GM12878 (cell line): Measurements from ENCODE around the gene TMEM239. TPM values are rescaled to one million over a fixed set of nuclear protein-coding genes. Genes with fewer than 3 reads are reported as not detected.
"Not testable (repeated sequence)": the region's sequence is repeated elsewhere in the genome, so short reads cannot be mapped to it uniquely, and the experiment has no call there.

ENCODE experiments used
- ATAC-seq: fragments of 200-7000 bp; cut with Tn5 transposase; 3 replicates; pipeline ENCODE4 v1.9.1; 2020; ENCODE audit warnings: mild to moderate bottlenecking, moderate library complexity
- BruUV-seq: library from RNA; stranded (reverse); fragments of 400-500 nt; replicated peaks from 2 replicates; lab custom pipeline; 2021; lab: Mats Ljungman, UMichigan
- CTCF ChIA-PET: fragments of 300-600 bp; sonication (Branson Sonifier 250); formaldehyde crosslinking; extraction: SDS; loops from one replicate; lab custom pipeline; 2021; ENCODE audit warnings: inconsistent platforms; lab: Yijun Ruan, JAX
- POLR2A ChIA-PET: fragments of 350-600 bp; formaldehyde crosslinking; extraction: SDS; loops from one replicate; lab custom pipeline; 2021; ENCODE audit warnings: inconsistent platforms; lab: Charles Lee
- RAD21 ChIA-PET: fragments of 300-600 bp; sonication (Branson Sonifier 250); formaldehyde crosslinking; loops from one replicate; lab custom pipeline; 2023; ENCODE audit warnings: antibody characterized with exemption; ENCODE audit not compliant: unreplicated experiment; lab: Charles Lee
- SMC1A ChIA-PET: fragments of 300-600 bp; sonication (Branson Sonifier 250); formaldehyde crosslinking; loops from one replicate; lab custom pipeline; 2023; ENCODE audit not compliant: unreplicated experiment, uncharacterized antibody; lab: Charles Lee
- DNase-seq: peaks from one replicate; pipeline ENCODE4 v3.0.0-alpha.2; 2011; ENCODE audit warnings: low read depth, low spot score
- FAIRE-seq: peaks from 3 replicates; lab custom pipeline; 2011; peaks lifted over from hg19 to GRCh38; lab: Jason Lieb, UNC
- H2AFZ ChIP-seq: 2 replicates; pipeline ENCODE4 v1.6.0; 2011; ENCODE audit warnings: low read depth, low read length, control low read depth; ENCODE audit not compliant: control insufficient read depth
- H3K27ac ChIP-seq: 2 replicates; pipeline ENCODE4 v1.5.1; 2011; ENCODE audit warnings: control low read depth; ENCODE audit not compliant: control insufficient read depth, insufficient read depth
- H3K27me3 ChIP-seq, 2 experiments: replicated peaks in 1 of 2; 2 replicates each; pipeline versions ENCODE4 v1.6.0 to v1.6.1; 2011; ENCODE audit warnings: low read length in 1 of 2; ENCODE audit not compliant: control insufficient read depth in 2 of 2, insufficient read depth in 2 of 2
- H3K36me3 ChIP-seq, 2 experiments: 2 replicates each; pipeline ENCODE4 v1.5.1; 2011; ENCODE audit warnings: low read length in 1 of 2; ENCODE audit not compliant: control insufficient read depth in 2 of 2, insufficient read depth in 2 of 2
- H3K4me1 ChIP-seq: 2 replicates; pipeline ENCODE4 v1.6.1; 2011; ENCODE audit warnings: mild to moderate bottlenecking, low read length, moderate library complexity, mixed read lengths; ENCODE audit not compliant: control insufficient read depth, insufficient read depth
- H3K4me2 ChIP-seq: 2 replicates; pipeline ENCODE4 v1.6.0; 2011; ENCODE audit warnings: control low read depth; ENCODE audit not compliant: control insufficient read depth, insufficient read depth
- H3K4me3 ChIP-seq: fragments of 200-600 bp; sonication (generic); 2 replicates; pipeline ENCODE4 v1.5.1; 2016
- H3K79me2 ChIP-seq: 2 replicates; pipeline ENCODE4 v1.6.0; 2011; ENCODE audit warnings: low read length; ENCODE audit not compliant: control insufficient read depth, insufficient read depth
- H3K9ac ChIP-seq: 2 replicates; pipeline ENCODE4 v1.8.0; 2011; ENCODE audit warnings: low read length, control low read depth, mixed read lengths; ENCODE audit not compliant: control insufficient read depth, insufficient read depth
- H3K9me3 ChIP-seq: replicated peaks from 3 replicates; pipeline ENCODE4 v1.5.1; 2011; ENCODE audit warnings: mild to moderate bottlenecking, low read length; ENCODE audit not compliant: control insufficient read depth, insufficient read depth
- H4K20me1 ChIP-seq: 2 replicates; pipeline ENCODE4 v1.6.0; 2011; ENCODE audit not compliant: control insufficient read depth, insufficient read depth
- CHD2 ChIP-seq: IDR thresholded peaks from 2 replicates; pipeline ENCODE4 v1.6.1; 2011; ENCODE audit warnings: low read depth, low read length, improper control_type of control experiment, borderline replicate concordance
- DPF2 ChIP-seq: fragments of 450-650 bp; IDR thresholded peaks from 2 replicates; pipeline ENCODE4 v1.6.1; 2017; ENCODE audit warnings: mild to moderate bottlenecking
- HDGF ChIP-seq: fragments of 450-650 bp; IDR thresholded peaks from 2 replicates; pipeline ENCODE4 v1.6.1; 2016; ENCODE audit warnings: antibody characterized with exemption
- JUNB ChIP-seq: IDR thresholded peaks from 2 replicates; pipeline ENCODE4 v1.6.1; 2016; ENCODE audit warnings: antibody characterized with exemption, mild to moderate bottlenecking
- MYC ChIP-seq: IDR thresholded peaks from 2 replicates; pipeline ENCODE4 v1.6.1; 2011; ENCODE audit warnings: mild to moderate bottlenecking, low read length, moderate library complexity, inconsistent platforms; ENCODE audit not compliant: insufficient read depth, insufficient replicate concordance, insufficient read length, severe bottlenecking
- NKRF ChIP-seq: fragments of 450-650 bp; conservative IDR thresholded peaks from 2 replicates; pipeline ENCODE4 v1.6.1; 2017; ENCODE audit warnings: mild to moderate bottlenecking, moderate library complexity
- PKNOX1 ChIP-seq: fragments of 450-650 bp; IDR thresholded peaks from 2 replicates; pipeline ENCODE4 v1.6.1; 2016; ENCODE audit warnings: mild to moderate bottlenecking
- RELA ChIP-seq: fragments of 450-650 bp; IDR thresholded peaks from 2 replicates; pipeline ENCODE4 v1.8.0; 2014; ENCODE audit warnings: borderline replicate concordance; ENCODE audit not compliant: partially characterized antibody
- REST ChIP-seq: IDR thresholded peaks from 2 replicates; pipeline ENCODE4 v1.6.1; 2012; ENCODE audit warnings: mild to moderate bottlenecking, low read depth, low read length
- SIN3A ChIP-seq: IDR thresholded peaks from 2 replicates; pipeline ENCODE4 v1.6.1; 2012; ENCODE audit warnings: low read depth, low read length, improper control_type of control experiment
- STAT1 ChIP-seq: fragments of 450-650 bp; conservative IDR thresholded peaks from 2 replicates; pipeline ENCODE4 v1.6.1; 2014; ENCODE audit warnings: antibody characterized with exemption, mild to moderate bottlenecking
- STAT3 ChIP-seq: IDR thresholded peaks from 2 replicates; pipeline ENCODE4 v1.6.1; 2011; ENCODE audit warnings: low read depth, low read length, improper control_type of control experiment
- TAF1 ChIP-seq: IDR thresholded peaks from 2 replicates; pipeline ENCODE4 v1.6.1; 2011; ENCODE audit warnings: mild to moderate bottlenecking, low read depth, low read length, borderline replicate concordance
- WGBS: methylation state at CpG from one replicate; pipeline ENCODE4 v1.1.6; 2016; ENCODE audit warnings: low lambda C conversion rate; ENCODE audit not compliant: insufficient replicate concordance, insufficient coverage; ENCODE audit errors: missing lambda C conversion rate; 5-methylcytosine and 5-hydroxymethylcytosine counted together
- in situ Hi-C: fragments of 300-500 bp; cut with MboI; formaldehyde crosslinking; loops from 9 replicates; pipeline ENCODE4 v1.14.3; 2018; ENCODE audit warnings: mixed read lengths
- intact Hi-C: fragments of 100-400 bp; cut with micrococcal nuclease; formaldehyde crosslinking; loops from one replicate; pipeline ENCODE4 v1.14.2; 2022; ENCODE audit not compliant: unreplicated experiment
- polyA plus RNA-seq, 11 experiments: library from polyadenylated mRNA; depleted of rRNA in 4 of 11; unstranded in 6 of 11; stranded (reverse) in 5 of 11; fragments of >200 nt; fragmentation: Nextera tagmentation in 4 of 11; fragmentation: Illumina TruSeq in 1 of 11; extraction: Ambion mirVana in 4 of 11; extraction: Trizol in 1 of 11; gene quantifications; 1 replicate in 1 of 11; 2 replicates in 10 of 11; pipeline versions ENCODE4 v1.2.1 to v1.2.3, GENCODE V29; 2011 to 2016; ENCODE audit warnings: inconsistent platforms in 2 of 11, missing spikeins in 2 of 11, low read depth in 1 of 11
- total RNA-seq, 4 experiments: library from RNA; depleted of rRNA in 3 of 4; stranded (reverse); fragments of >200 nt in 3 of 4; fragmentation: Illumina TruSeq in 1 of 4; extraction: Trizol in 1 of 4; gene quantifications; 2 replicates each; pipeline versions ENCODE4 v1.2.1 to v1.2.3, GENCODE V29; 2013 to 2021

Gene TMEM239
- total and polyA plus RNA-seq, 10 of the 15 experiments (the other 5 are each of a cell fraction or from before 2014, with no cell fraction given) = not detected

GRCh38 chr20:2829376-2829775 lies 13.2 kb downstream of the TMEM239 start:
- no peak overlapping the region for H3K4me2 ChIP-seq
- no peaks in the 10 kb centered on the region for H3K79me2 ChIP-seq
- ChIA-PET POLR2A (no interaction called here), RAD21 (no interaction called here), SMC1A (no interaction called here), CTCF (no interaction called here)
- in situ Hi-C loops (no loop called here), intact Hi-C loops (no loop called here)
- no peaks in the 10 kb centered on the region for H3K36me3 ChIP-seq
- FAIRE-seq = no peak
- no peak for DNase-seq
- H3K4me1 ChIP-seq = no peaks in the 10 kb centered on the region; the same call in 1 of the 2 replicates
- H3K9me3 ChIP-seq = no peaks in the 10 kb centered on the region
- no peaks in the 10 kb centered on the region for H3K27me3 ChIP-seq
- H3K27ac ChIP-seq = no peak overlapping the region
- 46% methylated on average over 6 of the region's 6 CpGs for WGBS
- BruUV-seq = no TSS peak
- no peak overlapping the region for H2AFZ ChIP-seq
- ATAC-seq = no peak
- H3K9ac ChIP-seq = no peak overlapping the region
- H4K20me1 ChIP-seq = no peaks in the 10 kb centered on the region
- no peak overlapping the region for H3K4me3 ChIP-seq
- no peak for TF ChIP-seq NKRF
- no peak for TF ChIP-seq SIN3A
- TF ChIP-seq REST = no peak
- no peak for TF ChIP-seq DPF2
- TF ChIP-seq STAT3 = no peak
- TF ChIP-seq MYC = no peak
- TF ChIP-seq CHD2 = no peak
- no peak for TF ChIP-seq HDGF
- no peak for TF ChIP-seq PKNOX1
- no peak for TF ChIP-seq RELA
- TF ChIP-seq STAT1 = no peak
- no peak for TF ChIP-seq TAF1
- no peak for TF ChIP-seq JUNB

GRCh38 chr20:2831206-2831605 lies 15.0 kb downstream of the TMEM239 start:
- FAIRE-seq, BruUV-seq, H3K27me3 ChIP-seq, ATAC-seq, H3K79me2 ChIP-seq, H3K36me3 ChIP-seq, RAD21 ChIA-PET, H3K4me2 ChIP-seq, H3K27ac ChIP-seq, POLR2A ChIA-PET, SMC1A ChIA-PET, intact Hi-C loops, H4K20me1 ChIP-seq, H3K4me1 ChIP-seq, H3K9me3 ChIP-seq, H2AFZ ChIP-seq, CTCF ChIA-PET, H3K9ac ChIP-seq, H3K4me3 ChIP-seq, DNase-seq, in situ Hi-C loops: not testable (repeated sequence)
- 50% methylated on average over 5 of the region's 7 CpGs for WGBS
